ENCODE data around the gene TTC21A. TPM values are rescaled to one million over a fixed set of nuclear protein-coding genes. Genes with fewer than 3 reads are reported as not detected.

TTC21A gene
- total RNA-seq, 1 donor from 2014 or later: 18.8 TPM

DNA sequence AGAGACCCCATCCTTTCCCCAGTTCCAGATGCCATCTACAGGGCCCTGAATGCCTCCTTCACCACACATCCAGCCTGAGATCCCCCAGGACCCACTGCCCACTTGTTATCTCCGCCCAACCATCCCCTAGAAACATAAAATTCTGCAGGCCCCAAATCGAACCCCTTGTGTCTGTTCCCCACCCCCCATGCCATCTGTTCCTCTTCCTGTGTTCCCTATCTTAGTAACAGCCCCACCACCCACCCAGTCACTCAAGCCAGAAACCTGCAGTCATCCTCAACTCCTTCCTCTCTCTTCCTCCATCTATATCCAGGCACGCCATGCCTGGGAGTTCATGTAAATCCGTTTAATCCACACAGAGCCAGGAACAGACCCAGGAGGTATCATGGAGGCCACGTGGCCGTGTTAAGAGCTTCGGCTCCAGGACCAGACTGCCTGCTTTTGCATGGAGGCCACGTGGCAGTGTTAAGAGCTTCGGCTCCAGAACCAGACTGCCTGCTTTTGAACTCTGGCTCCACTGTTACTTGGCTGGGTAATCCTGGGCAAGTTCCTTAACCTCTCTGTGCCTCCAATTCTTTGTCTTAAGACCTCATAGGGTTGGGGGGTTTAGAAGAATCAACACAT lies 41.1 kb downstream of the TTC21A start:
- Histone ChIP-seq H3K4me1 (peaks cover 78% of the 10 kb centered on the region), H3K27me3 (ENCODE audit: low read depth) (no peaks in the 10 kb centered on the region), H3K36me3 (peaks cover 32% of the 10 kb centered on the region), H3K9me3 (no peaks in the 10 kb centered on the region), H3K27ac (peak overlapping the region; percentile 99), H3K4me3 (peak overlapping the region; percentile 86)
- intact Hi-C loops (cut with DNase I): no loop called here
- TF ChIP-seq, protein P1, sequence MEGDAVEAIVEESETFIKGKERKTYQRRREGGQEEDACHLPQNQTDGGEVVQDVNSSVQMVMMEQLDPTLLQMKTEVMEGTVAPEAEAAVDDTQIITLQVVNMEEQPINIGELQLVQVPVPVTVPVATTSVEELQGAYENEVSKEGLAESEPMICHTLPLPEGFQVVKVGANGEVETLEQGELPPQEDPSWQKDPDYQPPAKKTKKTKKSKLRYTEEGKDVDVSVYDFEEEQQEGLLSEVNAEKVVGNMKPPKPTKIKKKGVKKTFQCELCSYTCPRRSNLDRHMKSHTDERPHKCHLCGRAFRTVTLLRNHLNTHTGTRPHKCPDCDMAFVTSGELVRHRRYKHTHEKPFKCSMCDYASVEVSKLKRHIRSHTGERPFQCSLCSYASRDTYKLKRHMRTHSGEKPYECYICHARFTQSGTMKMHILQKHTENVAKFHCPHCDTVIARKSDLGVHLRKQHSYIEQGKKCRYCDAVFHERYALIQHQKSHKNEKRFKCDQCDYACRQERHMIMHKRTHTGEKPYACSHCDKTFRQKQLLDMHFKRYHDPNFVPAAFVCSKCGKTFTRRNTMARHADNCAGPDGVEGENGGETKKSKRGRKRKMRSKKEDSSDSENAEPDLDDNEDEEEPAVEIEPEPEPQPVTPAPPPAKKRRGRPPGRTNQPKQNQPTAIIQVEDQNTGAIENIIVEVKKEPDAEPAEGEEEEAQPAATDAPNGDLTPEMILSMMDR (IDR thresholded peaks at IDR 0.05): no peak
- no peak for ATAC-seq
- no peak for DNase-seq

DNA sequence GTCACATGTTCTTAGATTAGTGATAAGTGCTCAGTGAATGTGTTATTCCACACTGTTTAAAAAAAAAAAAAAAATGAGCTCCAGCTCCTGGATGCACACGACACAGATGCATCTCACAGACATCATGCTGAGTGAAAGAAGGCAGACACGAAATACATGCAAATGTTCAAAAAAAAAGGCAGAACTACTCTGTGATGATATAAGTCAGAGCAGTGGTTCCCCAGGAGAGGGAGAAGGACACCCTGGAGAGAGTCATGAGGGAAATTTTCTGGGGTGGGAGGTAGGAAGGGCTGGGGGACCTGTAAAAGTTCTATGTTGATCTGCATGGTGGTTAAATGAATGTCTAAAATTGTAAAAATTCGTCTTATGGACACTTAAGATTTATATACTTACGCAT lies 41.6 kb downstream of the TTC21A start:
- peak overlapping the region; percentile 86 for H3K4me3 ChIP-seq
- peaks cover 27% of the 10 kb centered on the region for H3K36me3 ChIP-seq
- peak overlapping the region; percentile 99 for H3K27ac ChIP-seq
- no peaks in the 10 kb centered on the region for H3K27me3 ChIP-seq (ENCODE audit: low read depth)
- H3K4me1 ChIP-seq: peaks cover 82% of the 10 kb centered on the region
- H3K9me3 ChIP-seq: no peaks in the 10 kb centered on the region
- ATAC-seq: no peak
- intact Hi-C loops (cut with DNase I): no loop called here
- DNase-seq: no peak
- TF ChIP-seq, protein P1 (IDR thresholded peaks at IDR 0.05): no peak

DNA sequence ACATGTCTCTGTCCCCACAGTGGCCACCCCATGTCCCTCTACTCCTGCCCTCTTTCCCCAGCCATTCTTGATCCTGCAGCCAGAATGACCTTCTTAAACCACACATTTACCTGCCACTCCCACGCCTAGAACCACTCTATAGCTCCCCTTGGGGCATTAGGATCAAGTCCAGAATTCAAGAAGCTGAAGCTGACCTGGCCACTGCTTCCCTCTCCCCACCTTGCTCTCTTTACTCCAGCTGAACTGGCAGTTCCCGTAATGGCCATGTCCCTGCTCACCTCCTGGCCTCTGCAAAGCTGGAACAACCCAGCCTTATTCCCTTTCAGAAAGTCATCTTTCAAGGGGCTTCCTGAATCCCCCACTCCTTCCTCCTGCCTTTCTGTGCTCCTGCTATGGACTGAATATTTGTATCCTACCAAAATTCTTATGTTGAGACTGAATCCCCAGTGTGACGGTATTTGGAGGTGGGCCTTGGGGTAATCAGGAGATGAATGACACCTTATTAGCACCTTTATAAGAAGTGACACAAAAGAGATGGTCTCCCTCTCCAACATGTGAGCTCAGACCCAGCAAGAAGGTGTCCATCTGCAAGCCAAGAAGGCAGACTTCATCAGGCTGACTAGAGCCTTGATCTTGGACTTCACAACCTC lies 42.1 kb downstream of the TTC21A start:
- DNase-seq: no peak
- H3K27ac ChIP-seq: peak overlapping the region; percentile 99
- H3K4me3 ChIP-seq: peak overlapping the region; percentile 86
- ATAC-seq: no peak
- peaks cover 21% of the 10 kb centered on the region for H3K36me3 ChIP-seq
- no peaks in the 10 kb centered on the region for H3K9me3 ChIP-seq
- peaks cover 87% of the 10 kb centered on the region for H3K4me1 ChIP-seq
- intact Hi-C loops (cut with DNase I): no loop called here
- TF ChIP-seq, protein P1 (IDR thresholded peaks at IDR 0.05): no peak
- H3K27me3 ChIP-seq (ENCODE audit: low read depth): no peaks in the 10 kb centered on the region

DNA sequence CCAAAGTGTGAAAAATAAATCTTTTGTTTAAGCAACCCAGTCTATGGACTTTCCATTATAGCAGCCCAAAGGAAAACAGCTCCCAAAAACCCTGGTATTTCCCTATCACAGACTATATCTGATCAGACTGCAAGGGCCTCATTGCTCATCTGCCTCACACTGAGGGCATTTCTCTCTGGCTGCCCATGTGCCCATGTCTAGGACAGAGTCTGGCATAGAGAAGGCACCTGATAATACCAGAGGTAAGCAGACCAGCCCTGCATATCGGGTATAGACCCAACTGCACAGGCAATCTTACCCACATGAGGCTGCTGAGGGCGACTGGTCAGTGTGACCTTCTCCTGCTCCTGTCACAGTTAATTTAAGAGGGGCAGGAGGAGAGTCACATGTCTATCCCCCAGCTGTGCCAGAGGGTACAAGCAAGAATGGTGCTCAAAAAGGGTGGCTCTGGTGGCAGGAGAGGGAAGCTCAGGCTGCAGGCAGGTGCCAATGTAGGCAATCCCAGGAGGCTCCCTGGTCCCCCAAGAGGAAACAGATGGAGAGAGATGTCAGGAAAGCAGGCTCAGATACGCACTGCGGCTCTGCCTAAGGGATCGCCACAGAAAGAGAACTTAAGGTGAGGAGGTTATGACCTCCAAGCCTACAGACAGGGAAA lies 42.8 kb downstream of the TTC21A start:
- intact Hi-C loops (cut with DNase I): no loop called here
- H3K27ac ChIP-seq: peak overlapping the region; percentile 99
- H3K9me3 ChIP-seq: no peaks in the 10 kb centered on the region
- H3K4me1 ChIP-seq: peaks cover 81% of the 10 kb centered on the region
- ATAC-seq (no peak), DNase-seq (no peak)
- H3K4me3 ChIP-seq: peak overlapping the region; percentile 86
- peaks cover 14% of the 10 kb centered on the region for H3K36me3 ChIP-seq
- TF ChIP-seq, protein P1 (IDR thresholded peaks at IDR 0.05): no peak
- H3K27me3 ChIP-seq (ENCODE audit: low read depth): no peaks in the 10 kb centered on the region

DNA sequence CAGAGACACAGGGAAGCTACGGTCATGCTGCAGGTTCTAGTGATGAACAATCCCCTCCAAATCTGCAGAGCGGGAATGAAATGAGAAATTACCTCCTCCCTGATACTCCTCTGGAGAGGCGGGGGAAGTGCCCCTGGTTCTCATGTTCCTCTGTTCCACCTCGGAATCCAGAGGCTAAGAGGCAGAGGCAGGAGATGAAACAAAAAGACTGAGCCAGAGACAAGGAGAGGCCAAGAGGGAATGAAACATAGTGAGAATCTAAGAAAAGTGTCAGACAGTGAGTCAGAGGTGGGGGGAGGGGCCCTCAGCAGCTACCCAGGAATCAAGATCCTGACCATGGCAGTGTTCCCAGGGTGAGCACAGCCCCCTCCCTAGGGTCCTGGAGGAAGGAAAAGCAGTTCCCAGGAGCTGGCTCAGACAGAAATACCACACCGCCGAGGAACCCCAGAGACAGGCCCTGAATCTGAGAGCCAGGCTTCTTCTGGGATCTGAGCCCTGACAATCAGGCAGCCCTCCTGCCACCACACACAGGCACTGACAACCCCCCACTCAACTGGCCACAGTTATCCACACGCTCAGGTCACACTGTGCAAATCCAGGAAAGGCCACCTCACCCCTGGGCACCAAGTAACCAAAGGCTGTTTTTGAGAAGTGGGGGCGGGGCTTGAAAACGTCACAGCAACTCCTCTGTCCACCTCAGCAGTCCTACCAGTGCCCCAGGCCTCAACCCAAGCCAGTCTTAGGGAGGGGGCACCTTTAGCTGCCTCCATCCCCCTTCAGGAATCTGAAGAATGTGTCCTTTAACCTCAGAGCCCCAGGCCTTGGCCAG lies 43.5 kb downstream of the TTC21A start:
- peak; percentile 85 for DNase-seq
- H3K27ac ChIP-seq: peak overlapping the region; percentile 99
- peak overlapping the region; percentile 86 for H3K4me3 ChIP-seq
- H3K36me3 ChIP-seq: peaks cover 7% of the 10 kb centered on the region
- TF ChIP-seq, protein P1 (IDR thresholded peaks at IDR 0.05): no peak
- H3K9me3 ChIP-seq: no peaks in the 10 kb centered on the region
- H3K27me3 ChIP-seq (ENCODE audit: low read depth): no peaks in the 10 kb centered on the region
- H3K4me1 ChIP-seq: peaks cover 74% of the 10 kb centered on the region
- peak; percentile 24 to 27 for ATAC-seq
- intact Hi-C loops (cut with DNase I): no loop called here

All from lower lobe of right lung (tissue), 2 donors.